ENCODE measurements around the gene MYBBP1A.

Gene MYBBP1A

GRCh38 chr17:4498461-4499397, 56.5 kb downstream of the MYBBP1A start, which contains the start of gene SPNS2:
TSS of gene SPNS2 (plus strand) at chr17:4498881. CDS start at chr17:4499048, 167 bp downstream.
- peak; percentile 24 for DNase-seq

GRCh38 chr17:4497101-4497824, 57.9 kb downstream of the MYBBP1A start:
- DNase-seq, result no peak

- peak; percentile 7 for DNase-seq
Observed at GRCh38 chr17:4492721-4493561, 62.2 kb downstream of the MYBBP1A start.

GRCh38 chr17:4490637-4491061, 64.5 kb downstream of the MYBBP1A start:
- no peak for DNase-seq

GRCh38 chr17:4490109-4490591, 65.0 kb downstream of the MYBBP1A start:
- DNase-seq, result no peak

- no peak for DNase-seq
Observed at GRCh38 chr17:4488989-4489595, 66.1 kb downstream of the MYBBP1A start.

Measured in fibroblast of skin of right quadriceps (primary cell).